Testis (tissue), 2 donors: ENCODE results near the gene NALCN.

Experiments used
- POLR2A ChIP-seq: fragments of 450-650 bp; IDR thresholded peaks from one replicate; pipeline ENCODE4 v1.6.1; 2017; ENCODE audit warnings: antibody characterized with exemption, mild to moderate bottlenecking, moderate library complexity
- TF ChIP-seq, protein P1 (sequence below), 3 experiments: fragments of 450-650 bp in 2 of 3; fragments of 200-600 bp in 1 of 3; sonication (generic) in 1 of 3; IDR thresholded peaks; one replicate each; pipeline ENCODE4 v1.5.1; 2016 to 2019; ENCODE audit warnings: antibody characterized with exemption in 3 of 3, mild to moderate bottlenecking in 2 of 3, moderate library complexity in 1 of 3

DNA sequence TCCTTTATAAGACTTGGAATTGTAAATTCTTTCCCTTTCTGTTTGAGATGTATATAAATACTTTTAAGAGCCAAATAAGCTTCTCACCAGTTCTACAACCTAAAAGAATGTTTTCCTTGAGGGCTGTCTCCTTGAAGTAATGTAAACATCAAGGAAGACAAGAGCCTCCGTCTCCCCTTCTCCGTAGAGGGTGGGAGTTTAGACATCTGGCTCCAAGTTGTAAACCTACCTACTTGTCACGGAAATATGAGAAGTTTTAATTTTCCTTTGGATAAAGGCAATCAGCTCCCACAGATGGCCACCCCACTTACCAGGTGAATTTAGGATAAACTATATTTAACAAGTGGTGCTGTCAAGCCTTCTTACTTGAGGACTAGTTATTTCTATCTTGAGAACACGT, 237.9 kb downstream of the NALCN start:
- TF ChIP-seq, protein P1, sequence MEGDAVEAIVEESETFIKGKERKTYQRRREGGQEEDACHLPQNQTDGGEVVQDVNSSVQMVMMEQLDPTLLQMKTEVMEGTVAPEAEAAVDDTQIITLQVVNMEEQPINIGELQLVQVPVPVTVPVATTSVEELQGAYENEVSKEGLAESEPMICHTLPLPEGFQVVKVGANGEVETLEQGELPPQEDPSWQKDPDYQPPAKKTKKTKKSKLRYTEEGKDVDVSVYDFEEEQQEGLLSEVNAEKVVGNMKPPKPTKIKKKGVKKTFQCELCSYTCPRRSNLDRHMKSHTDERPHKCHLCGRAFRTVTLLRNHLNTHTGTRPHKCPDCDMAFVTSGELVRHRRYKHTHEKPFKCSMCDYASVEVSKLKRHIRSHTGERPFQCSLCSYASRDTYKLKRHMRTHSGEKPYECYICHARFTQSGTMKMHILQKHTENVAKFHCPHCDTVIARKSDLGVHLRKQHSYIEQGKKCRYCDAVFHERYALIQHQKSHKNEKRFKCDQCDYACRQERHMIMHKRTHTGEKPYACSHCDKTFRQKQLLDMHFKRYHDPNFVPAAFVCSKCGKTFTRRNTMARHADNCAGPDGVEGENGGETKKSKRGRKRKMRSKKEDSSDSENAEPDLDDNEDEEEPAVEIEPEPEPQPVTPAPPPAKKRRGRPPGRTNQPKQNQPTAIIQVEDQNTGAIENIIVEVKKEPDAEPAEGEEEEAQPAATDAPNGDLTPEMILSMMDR (IDR thresholded peaks at IDR 0.05) = no peak
- no peak for TF ChIP-seq POLR2A
